ENCODE results near the gene SLC7A8. TPM values are rescaled to one million over a fixed set of nuclear protein-coding genes. Genes with fewer than 3 reads are reported as not detected.
A peak's percentile ranks its signal among the peaks of the same experiment; 100 is the strongest.

Gene SLC7A8
- total RNA-seq, 3 donors from 2014 or later, result 0.81 to 1.5 (median 1.4) TPM

DNA sequence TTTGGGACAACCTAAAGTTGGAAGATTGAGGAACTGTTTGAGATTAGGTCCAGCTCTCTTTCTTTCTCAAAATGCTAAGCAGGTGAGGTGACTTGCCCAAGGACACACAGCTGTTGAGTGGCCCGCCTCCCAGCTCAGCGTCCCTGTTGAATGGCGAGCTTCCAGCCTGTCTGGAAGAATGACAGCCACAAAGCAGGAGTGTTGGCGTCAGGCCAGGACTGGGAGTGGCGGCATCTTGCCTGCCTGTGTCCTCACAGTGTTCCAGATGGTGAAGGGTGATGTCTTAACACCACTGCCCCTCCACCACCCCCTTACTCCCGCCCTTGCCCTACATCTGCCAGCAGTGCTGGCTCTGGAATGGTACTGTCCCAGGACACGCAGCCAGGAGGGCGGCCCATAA lies 60.0 kb downstream of the SLC7A8 start:
- no peak for DNase-seq
- no peaks in the 10 kb centered on the region for H3K36me3 Mint-ChIP-seq (ENCODE audit: insufficient read depth)
- no peaks in the 10 kb centered on the region for H3K9me3 Mint-ChIP-seq
- no peak for ATAC-seq
- H3K4me1 Mint-ChIP-seq (ENCODE audit: low read depth), result peaks cover 30% of the 10 kb centered on the region
- no peak overlapping the region for H3K4me3 Mint-ChIP-seq
- H3K27me3 Mint-ChIP-seq (ENCODE audit: low read depth), result no peaks in the 10 kb centered on the region

DNA sequence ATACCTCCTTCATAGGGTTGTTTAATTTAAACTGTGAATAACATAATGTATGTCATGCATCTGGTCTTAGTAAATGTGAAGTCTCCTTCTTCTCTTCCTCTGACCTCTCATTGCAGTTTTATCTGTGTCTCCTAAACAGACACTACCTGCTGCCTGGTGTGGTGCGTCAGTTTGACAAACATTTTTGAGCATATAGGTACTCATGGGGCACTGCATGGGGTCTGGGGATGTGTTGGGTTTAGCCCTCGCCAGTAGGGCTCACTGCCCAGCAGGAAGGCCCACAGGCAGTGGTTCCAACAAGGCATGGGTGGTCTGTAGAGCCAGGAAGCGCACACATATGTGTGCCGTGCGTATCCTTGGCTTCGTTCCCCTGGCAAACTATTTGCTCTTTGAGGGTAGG lies 61.4 kb downstream of the SLC7A8 start:
- no peaks in the 10 kb centered on the region for H3K27me3 Mint-ChIP-seq (ENCODE audit: low read depth)
- H3K36me3 Mint-ChIP-seq (ENCODE audit: insufficient read depth), result no peaks in the 10 kb centered on the region
- no peak for ATAC-seq

DNA sequence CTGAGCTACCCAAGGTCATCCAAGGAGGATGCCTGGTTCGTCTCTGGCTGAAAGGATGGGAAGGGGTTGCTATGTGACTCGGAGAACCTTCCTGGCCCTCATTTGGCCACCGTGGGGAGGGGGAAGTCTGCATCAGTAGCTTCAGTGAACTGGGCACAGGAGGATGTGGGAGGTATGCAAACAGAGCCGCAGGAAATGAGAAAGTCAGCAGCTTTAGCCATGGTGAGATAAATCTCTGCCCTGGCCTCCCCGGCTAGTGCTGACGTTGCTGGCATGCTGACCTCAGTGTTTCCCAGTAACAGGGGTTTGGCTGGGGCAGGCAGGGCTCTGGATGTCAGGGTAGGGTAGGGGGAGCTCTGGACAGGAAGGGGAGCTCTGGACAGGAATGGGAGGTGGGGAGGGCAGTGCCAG lies 62.1 kb downstream of the SLC7A8 start:
- no peaks in the 10 kb centered on the region for H3K36me3 Mint-ChIP-seq (ENCODE audit: insufficient read depth)
- H3K4me1 Mint-ChIP-seq (ENCODE audit: low read depth), result peaks cover 35% of the 10 kb centered on the region
- DNase-seq, result no peak
- no peak overlapping the region for H3K4me3 Mint-ChIP-seq
- H3K27me3 Mint-ChIP-seq (ENCODE audit: low read depth), result no peaks in the 10 kb centered on the region
- ATAC-seq, result no peak
- H3K9me3 Mint-ChIP-seq, result no peaks in the 10 kb centered on the region

More for the DNA sequence above, 61.4 kb downstream of the SLC7A8 start:
- Mint-ChIP-seq H3K4me1 (ENCODE audit: low read depth) (peaks cover 35% of the 10 kb centered on the region), H3K4me3 (no peak overlapping the region), H3K9me3 (no peaks in the 10 kb centered on the region)
- DNase-seq, result no peak

DNA sequence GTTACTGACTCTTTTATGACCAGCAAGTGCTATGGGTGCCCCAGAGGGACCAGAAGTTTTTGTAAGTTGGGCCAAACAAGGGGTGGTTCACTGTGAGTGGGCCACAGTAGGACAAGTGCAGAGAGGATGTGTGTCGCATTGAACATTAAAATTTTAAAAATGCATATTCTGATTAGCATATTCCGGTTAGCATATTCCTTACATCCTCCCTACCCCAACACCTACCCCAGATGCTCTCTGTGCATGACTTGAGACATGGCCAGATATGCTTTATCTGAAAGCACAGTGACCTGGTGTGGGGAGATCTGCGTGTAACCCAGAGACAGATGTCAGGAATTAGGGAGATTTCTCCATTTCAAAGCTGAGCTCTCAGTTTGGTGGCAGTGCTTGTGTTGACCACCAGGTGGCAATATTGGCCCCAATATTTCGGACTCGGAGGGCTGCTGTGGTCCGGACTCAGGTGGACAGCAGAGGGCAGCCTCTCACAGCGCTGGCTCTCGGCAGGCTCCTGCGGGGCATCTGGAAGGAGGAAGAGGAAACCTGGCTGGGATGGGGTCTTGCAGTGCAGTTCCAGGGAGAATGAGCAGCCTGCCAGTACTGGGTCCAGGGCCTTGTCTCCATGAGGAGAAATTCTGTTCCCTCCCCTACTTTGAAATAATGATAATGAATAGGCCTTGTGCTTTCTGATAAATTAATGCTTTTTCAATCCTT lies 62.8 kb downstream of the SLC7A8 start:
- Mint-ChIP-seq H3K36me3 (ENCODE audit: insufficient read depth) (no peaks in the 10 kb centered on the region), H3K27me3 (ENCODE audit: low read depth) (no peaks in the 10 kb centered on the region), H3K4me3 (peak overlapping the region; percentile 47), H3K4me1 (ENCODE audit: low read depth) (peaks cover 35% of the 10 kb centered on the region), H3K9me3 (no peaks in the 10 kb centered on the region)
- peak; percentile 70 for DNase-seq
- peak; percentile 80 to 81 for ATAC-seq

DNA sequence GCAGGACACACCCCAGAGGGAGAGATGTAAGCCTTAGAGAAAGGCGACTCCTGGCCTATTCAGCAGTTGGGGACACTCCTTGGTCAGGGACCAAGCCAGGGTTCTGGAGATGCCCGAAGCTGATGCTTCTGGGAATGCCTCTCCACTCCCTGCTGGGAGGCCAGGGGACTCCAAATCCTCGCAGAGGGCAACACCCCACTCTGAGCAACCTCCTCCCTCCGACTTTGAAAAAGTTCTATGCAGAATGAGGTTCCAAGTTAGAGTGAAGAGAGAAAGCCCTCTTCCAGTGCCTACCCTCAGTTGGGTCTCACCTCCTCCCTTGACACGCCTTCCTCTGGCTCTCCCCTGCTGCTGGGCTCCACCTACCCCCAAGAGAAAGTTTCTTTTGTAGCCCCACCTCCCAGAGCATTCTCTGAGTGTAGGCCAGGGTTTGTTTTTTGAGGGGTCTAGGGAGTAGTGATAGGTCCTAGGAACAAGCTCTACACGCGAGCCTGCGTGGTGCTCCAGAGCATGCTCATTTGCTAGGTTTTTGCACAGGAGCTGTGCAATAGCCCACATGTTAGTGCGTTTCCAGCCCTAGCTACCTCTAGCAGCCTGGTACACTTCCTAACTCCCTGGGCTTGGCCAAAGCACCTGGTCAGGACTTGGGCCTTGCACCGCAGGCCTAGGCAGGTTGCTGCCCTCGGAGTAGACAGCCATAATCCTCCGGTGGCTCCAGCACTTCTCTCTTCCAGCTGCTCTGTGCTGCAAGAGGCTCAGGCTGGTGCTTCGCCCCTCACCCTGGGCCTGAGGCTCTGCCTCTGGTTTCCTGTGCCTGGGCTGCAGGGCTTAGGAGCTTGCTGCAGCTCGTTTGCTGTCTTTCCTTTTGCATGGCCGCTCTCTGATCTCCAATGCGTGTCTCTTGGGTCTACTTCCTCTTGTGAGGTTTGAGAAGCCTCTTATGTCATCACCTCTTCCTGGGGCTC lies 63.8 kb downstream of the SLC7A8 start:
- Mint-ChIP-seq H3K4me1 (ENCODE audit: low read depth) (peaks cover 35% of the 10 kb centered on the region), H3K4me3 (peak overlapping the region; percentile 32)

DNA sequence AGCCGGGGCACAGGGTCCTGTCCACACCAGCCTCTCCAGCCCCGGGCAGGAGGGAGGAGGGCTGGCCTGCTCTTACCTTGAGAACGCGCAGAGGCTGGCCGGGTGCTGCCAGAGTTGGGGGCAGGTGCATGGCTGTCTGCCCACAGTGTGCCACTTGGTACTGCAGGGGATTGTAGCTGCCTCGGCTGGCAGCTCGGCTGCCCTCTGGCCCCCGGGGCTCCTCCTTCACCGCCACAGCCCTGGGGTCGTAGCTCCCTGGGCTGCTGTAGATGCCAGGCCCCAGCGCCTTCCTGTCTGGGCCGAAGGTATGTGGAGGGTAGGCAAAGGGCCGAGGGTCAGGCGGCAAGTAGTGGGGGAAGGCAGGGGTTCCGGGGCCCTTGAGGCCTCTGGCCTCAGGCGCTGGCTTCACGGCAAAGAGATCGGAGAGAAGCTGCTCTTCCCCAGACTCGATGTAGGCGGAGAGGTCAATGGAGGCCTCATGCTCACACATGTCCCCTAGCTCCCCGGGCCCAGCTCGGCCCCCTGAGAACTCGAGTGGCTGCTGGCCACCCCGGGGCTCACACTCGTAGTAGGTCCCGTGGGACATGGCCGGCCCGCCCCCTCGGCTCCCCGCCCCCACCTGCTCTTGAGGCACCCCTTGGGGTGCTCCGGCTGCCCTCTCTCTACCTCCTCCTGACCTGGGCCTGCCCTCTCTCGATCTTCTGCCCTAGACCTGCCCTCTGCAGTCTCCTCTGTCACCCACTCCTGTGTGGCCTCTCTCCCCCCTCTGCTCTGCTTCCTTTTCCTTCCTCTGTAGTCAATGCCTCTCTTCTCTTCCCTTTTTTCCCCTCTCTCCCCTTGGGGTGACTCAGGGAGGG lies 64.7 kb downstream of the SLC7A8 start, which contains the start of gene CEBPE:
TSS of gene CEBPE (minus strand) at position 750 of the 857 bp plus-strand sequence. CDS start at position 586, 164 bp downstream.
- H3K4me1 Mint-ChIP-seq (ENCODE audit: low read depth), result peaks cover 35% of the 10 kb centered on the region
- H3K36me3 Mint-ChIP-seq (ENCODE audit: insufficient read depth), result no peaks in the 10 kb centered on the region
- H3K27me3 Mint-ChIP-seq (ENCODE audit: low read depth), result peaks cover 3% of the 10 kb centered on the region
- H3K4me3 Mint-ChIP-seq, result peak within 1 kb of the TSS; percentile 32
- H3K9me3 Mint-ChIP-seq, result no peaks in the 10 kb centered on the region
- DNase-seq (no peak), ATAC-seq (no peak)

More for the DNA sequence above, 63.8 kb downstream of the SLC7A8 start:
- ATAC-seq (peak; percentile 51 to 52), DNase-seq (no peak)
- no peaks in the 10 kb centered on the region for H3K36me3 Mint-ChIP-seq (ENCODE audit: insufficient read depth)
- H3K9me3 Mint-ChIP-seq, result no peaks in the 10 kb centered on the region
- H3K27me3 Mint-ChIP-seq (ENCODE audit: low read depth), result no peaks in the 10 kb centered on the region

DNA sequence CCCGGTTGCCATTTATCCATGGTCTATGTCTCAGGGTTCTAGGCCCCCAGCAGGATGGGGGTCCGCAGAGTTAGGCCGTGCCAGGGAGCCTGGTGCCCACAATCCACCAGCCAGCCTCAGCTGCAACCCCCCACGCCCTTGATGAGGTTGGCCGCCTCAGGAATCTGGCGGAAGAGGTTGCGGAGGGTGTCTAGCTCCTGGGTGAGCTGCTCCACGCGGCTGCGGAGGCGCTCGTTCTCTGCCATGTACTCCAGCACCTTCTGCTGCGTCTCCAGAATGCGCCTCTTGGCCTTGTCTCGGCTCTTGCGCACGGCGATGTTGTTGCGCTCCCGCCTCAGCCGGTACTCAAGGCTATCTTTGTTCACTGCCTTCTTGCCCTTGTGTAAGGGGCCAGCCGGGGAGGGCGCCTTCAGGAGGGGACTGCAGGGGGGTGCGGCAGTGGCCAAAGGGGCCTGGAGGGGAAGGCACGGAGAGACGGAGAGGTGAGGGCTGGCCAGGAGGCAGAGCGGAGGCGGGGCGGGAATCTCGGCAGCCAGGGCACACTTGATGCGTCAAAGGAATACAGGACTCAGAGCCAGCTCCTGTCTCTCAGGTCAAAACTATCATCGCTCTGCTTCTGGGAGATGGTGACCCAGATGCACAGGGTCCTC lies 66.0 kb downstream of the SLC7A8 start:
- Mint-ChIP-seq H3K36me3 (ENCODE audit: insufficient read depth) (no peaks in the 10 kb centered on the region), H3K9me3 (no peaks in the 10 kb centered on the region), H3K4me1 (ENCODE audit: low read depth) (peaks cover 35% of the 10 kb centered on the region), H3K4me3 (no peak overlapping the region), H3K27me3 (ENCODE audit: low read depth) (peaks cover 3% of the 10 kb centered on the region)
- ATAC-seq (no peak), DNase-seq (no peak)

DNA sequence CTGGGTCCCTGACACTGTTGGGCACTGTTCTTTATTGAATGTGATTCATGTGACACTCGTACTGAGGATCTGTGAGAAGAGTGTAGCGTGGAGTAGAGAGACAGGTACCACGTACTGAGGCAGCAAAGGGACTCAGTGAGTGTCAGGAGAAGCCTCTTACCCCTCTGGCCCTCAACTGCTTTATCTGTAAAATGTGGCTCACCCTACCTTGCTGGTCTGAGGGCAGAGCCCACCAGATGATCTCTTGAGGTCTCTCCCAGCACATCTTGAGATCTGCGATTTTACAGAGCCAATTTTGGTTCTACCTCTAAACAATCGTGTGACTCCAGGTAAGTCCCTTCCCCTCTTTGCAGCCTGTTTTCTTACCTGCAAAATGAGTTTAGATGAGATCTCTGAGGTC lies 67.5 kb downstream of the SLC7A8 start:
- ATAC-seq (no peak), DNase-seq (no peak)
- no peaks in the 10 kb centered on the region for H3K36me3 Mint-ChIP-seq (ENCODE audit: insufficient read depth)
- H3K9me3 Mint-ChIP-seq, result no peaks in the 10 kb centered on the region
- H3K4me3 Mint-ChIP-seq, result no peak overlapping the region
- H3K27me3 Mint-ChIP-seq (ENCODE audit: low read depth), result peaks cover 3% of the 10 kb centered on the region
- peaks cover 27% of the 10 kb centered on the region for H3K4me1 Mint-ChIP-seq (ENCODE audit: low read depth)

DNA sequence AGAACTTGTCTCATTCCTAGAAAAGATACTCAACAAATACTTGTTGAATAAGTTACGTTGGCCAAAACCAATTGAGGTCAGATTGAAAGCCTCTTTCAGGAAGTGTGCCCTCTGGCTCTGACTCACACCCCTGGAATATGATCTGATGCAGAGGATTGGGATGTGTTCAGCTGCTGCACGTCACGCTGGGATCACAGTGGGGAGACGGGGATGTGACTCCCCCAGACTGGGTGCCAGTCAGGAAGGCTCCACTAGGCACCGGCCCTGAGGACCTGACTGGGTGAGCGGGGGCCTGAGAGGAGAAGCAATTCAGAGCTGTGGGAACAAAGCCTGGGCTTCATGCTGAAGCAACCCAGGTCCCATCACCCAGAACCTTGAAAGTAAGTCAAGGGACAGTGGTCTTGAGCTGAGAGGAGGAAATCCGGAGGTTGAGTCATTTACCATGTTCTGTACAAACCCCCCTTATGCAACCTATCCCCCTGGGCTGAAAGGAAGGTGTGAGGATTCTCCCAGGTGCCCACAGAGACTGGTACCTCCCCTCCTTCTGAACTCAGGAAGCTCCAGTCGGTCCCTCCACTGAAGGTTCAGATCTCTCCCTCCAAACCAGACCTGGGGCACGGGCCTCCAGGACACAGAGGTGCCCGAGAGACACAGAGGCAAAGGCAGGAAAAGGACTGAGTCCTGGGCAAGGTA lies 68.3 kb downstream of the SLC7A8 start:
- no peaks in the 10 kb centered on the region for H3K9me3 Mint-ChIP-seq
- no peak for ATAC-seq
- peaks cover 3% of the 10 kb centered on the region for H3K27me3 Mint-ChIP-seq (ENCODE audit: low read depth)
- H3K36me3 Mint-ChIP-seq (ENCODE audit: insufficient read depth), result no peaks in the 10 kb centered on the region
- peaks cover 20% of the 10 kb centered on the region for H3K4me1 Mint-ChIP-seq (ENCODE audit: low read depth)
- H3K4me3 Mint-ChIP-seq, result no peak overlapping the region
- DNase-seq, result no peak

DNA sequence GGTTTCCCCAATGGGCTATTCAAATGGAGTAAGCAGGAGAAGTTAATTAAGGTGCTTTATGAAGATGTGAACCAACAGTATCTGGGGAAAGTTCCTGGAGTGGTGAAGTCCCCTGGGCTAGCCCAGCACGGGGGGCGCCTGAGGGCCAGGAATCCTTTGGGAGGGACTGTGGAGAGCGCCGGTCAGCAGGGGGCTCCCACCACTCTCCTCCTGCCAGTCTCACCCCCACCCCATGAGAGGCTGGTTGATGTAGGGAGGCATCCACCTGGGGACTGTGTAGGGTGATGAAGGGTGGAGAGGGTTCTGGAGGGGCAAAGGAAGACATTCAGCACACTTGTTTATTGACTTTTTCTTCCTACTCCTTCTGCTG lies 68.8 kb downstream of the SLC7A8 start:
- Mint-ChIP-seq H3K4me1 (ENCODE audit: low read depth) (peaks cover 14% of the 10 kb centered on the region), H3K27me3 (ENCODE audit: low read depth) (peaks cover 3% of the 10 kb centered on the region), H3K9me3 (no peaks in the 10 kb centered on the region), H3K36me3 (ENCODE audit: insufficient read depth) (no peaks in the 10 kb centered on the region), H3K4me3 (no peak overlapping the region)
- DNase-seq (no peak), ATAC-seq (no peak)

DNA sequence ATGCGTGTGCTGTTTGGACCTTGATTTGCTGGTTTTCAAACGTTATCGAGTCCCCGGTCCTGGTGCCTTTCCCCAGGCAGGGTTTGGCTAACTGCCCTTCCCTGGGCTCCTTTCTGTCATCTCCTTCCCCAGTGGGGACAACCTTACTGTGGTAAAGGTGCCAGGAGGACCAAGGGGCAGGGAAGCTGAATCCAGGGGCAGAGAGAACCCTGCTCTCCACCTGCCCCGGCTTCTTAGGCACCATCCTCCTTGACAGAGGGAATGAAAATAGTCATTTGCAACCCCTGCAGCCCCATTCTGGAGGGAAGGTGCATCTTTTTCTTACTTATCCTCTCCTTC lies 69.4 kb downstream of the SLC7A8 start:
- ATAC-seq, result no peak
- DNase-seq, result no peak
- Mint-ChIP-seq H3K36me3 (ENCODE audit: insufficient read depth) (no peaks in the 10 kb centered on the region), H3K4me1 (ENCODE audit: low read depth) (peaks cover 9% of the 10 kb centered on the region), H3K27me3 (ENCODE audit: low read depth) (peaks cover 3% of the 10 kb centered on the region), H3K9me3 (no peaks in the 10 kb centered on the region), H3K4me3 (no peak overlapping the region)

DNA sequence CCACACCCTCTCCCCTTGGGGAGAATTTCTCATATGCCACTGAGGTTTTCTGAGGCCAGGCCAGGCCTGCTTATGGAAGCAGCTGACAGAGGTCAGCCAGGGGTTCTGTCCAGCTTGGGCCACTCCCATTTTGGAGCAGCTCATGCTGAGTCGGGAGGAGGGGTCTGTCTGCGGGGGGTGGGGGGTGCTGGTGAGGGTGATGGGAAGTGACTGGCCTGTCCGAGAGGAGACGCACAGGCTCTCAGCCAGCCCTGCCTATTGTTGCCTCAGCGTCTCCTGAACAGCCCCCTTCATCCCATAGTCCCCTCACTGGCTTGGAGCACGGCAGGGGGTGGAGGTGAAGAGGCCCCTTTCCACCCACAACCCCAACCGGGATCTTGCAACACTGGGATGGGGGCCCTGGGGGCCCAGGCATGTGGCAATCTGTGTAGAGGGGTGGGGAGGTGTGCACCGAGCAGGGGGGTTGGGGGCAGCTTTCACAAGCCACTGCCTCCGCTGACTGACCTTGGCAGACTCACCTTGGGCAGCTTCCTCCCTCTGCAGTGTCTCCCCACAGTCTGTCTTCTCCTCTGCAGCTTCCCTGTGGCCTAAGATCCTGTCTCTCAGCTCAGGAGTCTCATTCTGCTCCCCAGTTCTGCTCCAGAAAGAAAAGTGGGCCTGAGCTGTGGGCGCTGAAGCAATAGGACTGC lies 69.9 kb downstream of the SLC7A8 start:
- no peak overlapping the region for H3K4me3 Mint-ChIP-seq
- H3K9me3 Mint-ChIP-seq, result no peaks in the 10 kb centered on the region
- DNase-seq (no peak), ATAC-seq (no peak)
- no peaks in the 10 kb centered on the region for H3K36me3 Mint-ChIP-seq (ENCODE audit: insufficient read depth)
- H3K4me1 Mint-ChIP-seq (ENCODE audit: low read depth), result peaks cover 6% of the 10 kb centered on the region
- H3K27me3 Mint-ChIP-seq (ENCODE audit: low read depth), result peaks cover 3% of the 10 kb centered on the region

Measured in activated T-cell treated with anti-CD3 and anti-CD28 coated beads, Interleukin-2, amount 50 U/mL, for 4 hours (primary cell).